Right lobe of liver (tissue), 4 donors: ENCODE data around the gene PLXNA4.

Experiments
- POLR2A ChIP-seq: fragments of 450-650 bp; IDR thresholded peaks from one replicate; pipeline ENCODE4 v1.6.1; 2017; ENCODE audit warnings: antibody characterized with exemption, mild to moderate bottlenecking
- TF ChIP-seq, protein P1 (sequence below), 4 donors: fragments of 200-600 bp in 3 of 4; fragments of 450-650 bp in 1 of 4; IDR thresholded peaks; one replicate each; pipeline versions ENCODE4 v1.5.1 to v1.8.0; 2016 to 2022; ENCODE audit warnings: antibody characterized with exemption in 4 of 4, mild to moderate bottlenecking in 2 of 4
- donor health status: DM: no; HTN: no; CAD: no.
- donor health status: DM: no; HTN: no; CAD: no.
- donor health status: DM: no; HTN: yes; CAD: no.

DNA sequence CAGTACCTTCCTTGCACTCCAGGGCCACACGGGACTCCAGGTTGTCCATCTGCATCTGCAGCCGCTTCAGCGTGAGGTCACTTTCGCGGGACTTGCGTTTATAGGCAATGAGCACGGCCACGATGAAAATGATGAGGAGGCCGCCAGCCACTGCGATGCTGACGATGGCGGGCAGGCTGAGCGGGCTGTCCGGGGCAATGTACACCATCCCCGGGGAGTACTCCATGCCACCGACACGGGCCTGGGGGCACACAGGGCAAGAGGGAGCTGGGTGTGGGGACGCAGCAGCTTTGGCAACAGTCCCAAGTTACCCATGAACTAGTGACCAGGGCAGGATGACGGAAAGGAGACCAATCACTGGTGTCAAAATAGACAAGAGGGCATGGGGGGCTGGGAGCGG, 396.6 kb downstream of the PLXNA4 start:
- TF ChIP-seq, protein P1, sequence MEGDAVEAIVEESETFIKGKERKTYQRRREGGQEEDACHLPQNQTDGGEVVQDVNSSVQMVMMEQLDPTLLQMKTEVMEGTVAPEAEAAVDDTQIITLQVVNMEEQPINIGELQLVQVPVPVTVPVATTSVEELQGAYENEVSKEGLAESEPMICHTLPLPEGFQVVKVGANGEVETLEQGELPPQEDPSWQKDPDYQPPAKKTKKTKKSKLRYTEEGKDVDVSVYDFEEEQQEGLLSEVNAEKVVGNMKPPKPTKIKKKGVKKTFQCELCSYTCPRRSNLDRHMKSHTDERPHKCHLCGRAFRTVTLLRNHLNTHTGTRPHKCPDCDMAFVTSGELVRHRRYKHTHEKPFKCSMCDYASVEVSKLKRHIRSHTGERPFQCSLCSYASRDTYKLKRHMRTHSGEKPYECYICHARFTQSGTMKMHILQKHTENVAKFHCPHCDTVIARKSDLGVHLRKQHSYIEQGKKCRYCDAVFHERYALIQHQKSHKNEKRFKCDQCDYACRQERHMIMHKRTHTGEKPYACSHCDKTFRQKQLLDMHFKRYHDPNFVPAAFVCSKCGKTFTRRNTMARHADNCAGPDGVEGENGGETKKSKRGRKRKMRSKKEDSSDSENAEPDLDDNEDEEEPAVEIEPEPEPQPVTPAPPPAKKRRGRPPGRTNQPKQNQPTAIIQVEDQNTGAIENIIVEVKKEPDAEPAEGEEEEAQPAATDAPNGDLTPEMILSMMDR (IDR thresholded peaks at IDR 0.05), result no peak
- no peak for TF ChIP-seq POLR2A
